Activated naive CD8-positive, alpha-beta T cell treated with anti-CD3 and anti-CD28 coated beads, Interleukin-2, amount 50 U/mL, for 24 hours (primary cell): ENCODE measurements around the gene SLC29A3.
A peak's percentile ranks its signal among the peaks of the same experiment; 100 is the strongest.

Experiments used
- ATAC-seq: fragments of 150-1000 bp; cut with Tn5 transposase; one replicate; pipeline ENCODE4 v1.10.0; 2021
- DNase-seq: peaks from one replicate; pipeline ENCODE4 v3.0.0; 2021
- H3K27ac Mint-ChIP-seq: one replicate; pipeline ENCODE4 v1.8.0; 2021; ENCODE audit warnings: mild to moderate bottlenecking, mixed read lengths
- H3K27me3 Mint-ChIP-seq: one replicate; pipeline ENCODE4 v1.8.0; 2021; ENCODE audit warnings: mixed read lengths
- H3K36me3 Mint-ChIP-seq: one replicate; pipeline ENCODE4 v1.8.0; 2021; ENCODE audit warnings: low read depth, mixed read lengths
- H3K4me1 Mint-ChIP-seq: one replicate; pipeline ENCODE4 v1.8.0; 2021; ENCODE audit warnings: mixed read lengths
- H3K4me3 Mint-ChIP-seq: one replicate; pipeline ENCODE4 v1.8.0; 2021; ENCODE audit warnings: mild to moderate bottlenecking, moderate library complexity, mixed read lengths
- H3K9me3 Mint-ChIP-seq: one replicate; pipeline ENCODE4 v1.8.0; 2021; ENCODE audit warnings: mixed read lengths

Gene SLC29A3

GRCh38 chr10:71396084-71396710 lies 77.1 kb downstream of the SLC29A3 start:
- peak; percentile 81 for ATAC-seq
- Mint-ChIP-seq H3K4me1 (peaks cover 4% of the 10 kb centered on the region), H3K27me3 (peaks cover 58% of the 10 kb centered on the region), H3K36me3 (no peaks in the 10 kb centered on the region), H3K9me3 (no peaks in the 10 kb centered on the region), H3K4me3 (peak overlapping the region; percentile 44), H3K27ac (no peak overlapping the region)
- peak; percentile 44 for DNase-seq

GRCh38 chr10:71396711-71397295 lies 77.7 kb downstream of the SLC29A3 start, which contains the start of gene CDH23:
TSS of gene CDH23 (plus strand) at chr10:71396920. CDS start at chr10:71439832, 42,912 bp downstream.
- Mint-ChIP-seq H3K4me1 (peaks cover 4% of the 10 kb centered on the region), H3K9me3 (no peaks in the 10 kb centered on the region), H3K27ac (no peak within 1 kb of the TSS), H3K27me3 (peaks cover 55% of the 10 kb centered on the region), H3K36me3 (no peaks in the 10 kb centered on the region), H3K4me3 (peak within 1 kb of the TSS; percentile 44)
- DNase-seq (peak; percentile 26), ATAC-seq (peak; percentile 6)

GRCh38 chr10:71397296-71398212 lies 78.5 kb downstream of the SLC29A3 start:
- no peaks in the 10 kb centered on the region for H3K36me3 Mint-ChIP-seq
- DNase-seq (no peak), ATAC-seq (no peak)
- peaks cover 55% of the 10 kb centered on the region for H3K27me3 Mint-ChIP-seq
- no peaks in the 10 kb centered on the region for H3K9me3 Mint-ChIP-seq
- no peak overlapping the region for H3K27ac Mint-ChIP-seq
- H3K4me1 Mint-ChIP-seq = peaks cover 4% of the 10 kb centered on the region
- H3K4me3 Mint-ChIP-seq = peak overlapping the region; percentile 17

GRCh38 chr10:71398976-71399375 lies 79.9 kb downstream of the SLC29A3 start:
- Mint-ChIP-seq H3K9me3 (no peaks in the 10 kb centered on the region), H3K4me1 (peaks cover 4% of the 10 kb centered on the region), H3K4me3 (no peak overlapping the region), H3K36me3 (no peaks in the 10 kb centered on the region), H3K27ac (no peak overlapping the region), H3K27me3 (peaks cover 49% of the 10 kb centered on the region)
- DNase-seq (no peak), ATAC-seq (no peak)

GRCh38 chr10:71399946-71400345 lies 80.9 kb downstream of the SLC29A3 start:
- DNase-seq (no peak), ATAC-seq (no peak)
- no peak overlapping the region for H3K27ac Mint-ChIP-seq
- H3K4me3 Mint-ChIP-seq = no peak overlapping the region
- H3K9me3 Mint-ChIP-seq = no peaks in the 10 kb centered on the region
- H3K4me1 Mint-ChIP-seq = peaks cover 4% of the 10 kb centered on the region
- no peaks in the 10 kb centered on the region for H3K36me3 Mint-ChIP-seq
- H3K27me3 Mint-ChIP-seq = peaks cover 41% of the 10 kb centered on the region

- peaks cover 4% of the 10 kb centered on the region for H3K4me1 Mint-ChIP-seq
- H3K27ac Mint-ChIP-seq = no peak overlapping the region
- H3K27me3 Mint-ChIP-seq = peaks cover 30% of the 10 kb centered on the region
- no peak overlapping the region for H3K4me3 Mint-ChIP-seq
- H3K36me3 Mint-ChIP-seq = no peaks in the 10 kb centered on the region
- H3K9me3 Mint-ChIP-seq = no peaks in the 10 kb centered on the region
- no peak for DNase-seq
- ATAC-seq = no peak
These were observed 82.0 kb downstream of the SLC29A3 start for GRCh38 chr10:71401056-71401455.

GRCh38 chr10:71402005-71402404 lies 82.9 kb downstream of the SLC29A3 start:
- H3K27ac Mint-ChIP-seq = no peak overlapping the region
- H3K4me3 Mint-ChIP-seq = no peak overlapping the region
- H3K27me3 Mint-ChIP-seq = peaks cover 29% of the 10 kb centered on the region
- DNase-seq (no peak), ATAC-seq (no peak)
- H3K9me3 Mint-ChIP-seq = no peaks in the 10 kb centered on the region
- no peaks in the 10 kb centered on the region for H3K36me3 Mint-ChIP-seq
- H3K4me1 Mint-ChIP-seq = peaks cover 4% of the 10 kb centered on the region

GRCh38 chr10:71404503-71405295 lies 85.6 kb downstream of the SLC29A3 start:
- Mint-ChIP-seq H3K4me3 (no peak overlapping the region), H3K9me3 (no peaks in the 10 kb centered on the region), H3K4me1 (no peaks in the 10 kb centered on the region), H3K36me3 (no peaks in the 10 kb centered on the region), H3K27me3 (peaks cover 7% of the 10 kb centered on the region), H3K27ac (no peak overlapping the region)
- ATAC-seq = no peak
- no peak for DNase-seq

GRCh38 chr10:71406878-71407277 lies 87.8 kb downstream of the SLC29A3 start:
- Mint-ChIP-seq H3K27me3 (no peaks in the 10 kb centered on the region), H3K9me3 (peaks cover 2% of the 10 kb centered on the region), H3K4me1 (no peaks in the 10 kb centered on the region), H3K4me3 (no peak overlapping the region), H3K36me3 (no peaks in the 10 kb centered on the region), H3K27ac (no peak overlapping the region)
- ATAC-seq (no peak), DNase-seq (no peak)

GRCh38 chr10:71408436-71409225 lies 89.6 kb downstream of the SLC29A3 start:
- Mint-ChIP-seq H3K9me3 (peaks cover 3% of the 10 kb centered on the region), H3K27me3 (no peaks in the 10 kb centered on the region), H3K27ac (no peak overlapping the region), H3K4me1 (no peaks in the 10 kb centered on the region), H3K36me3 (no peaks in the 10 kb centered on the region), H3K4me3 (no peak overlapping the region)
- DNase-seq = no peak
- no peak for ATAC-seq

- no peak for DNase-seq
- no peaks in the 10 kb centered on the region for H3K27me3 Mint-ChIP-seq
- H3K4me3 Mint-ChIP-seq = no peak overlapping the region
These were observed 90.6 kb downstream of the SLC29A3 start for GRCh38 chr10:71409516-71410104.

More at GRCh38 chr10:71409516-71410104, 90.6 kb downstream of the SLC29A3 start:
- H3K27ac Mint-ChIP-seq = no peak overlapping the region
- ATAC-seq = no peak
- peaks cover 3% of the 10 kb centered on the region for H3K9me3 Mint-ChIP-seq
- no peaks in the 10 kb centered on the region for H3K4me1 Mint-ChIP-seq
- no peaks in the 10 kb centered on the region for H3K36me3 Mint-ChIP-seq
